ENCODE results near the gene ABHD2. TPM values are rescaled to one million over a fixed set of nuclear protein-coding genes. Genes with fewer than 3 reads are reported as not detected.

Gene ABHD2
- polyA plus RNA-seq, 4 donors = 6.7 to 33.6 (median 18.8) TPM

GRCh38 chr15:89194608-89195007 lies 106.4 kb downstream of the ABHD2 start:
- FAIRE-seq = no peak
- Histone ChIP-seq H3K4me1 (ENCODE audit: control insufficient read depth in 3 of 3, insufficient read depth in 2 of 3, low read depth in 1 of 3, low read length in 2 of 3) (no peaks in the 10 kb centered on the region), H3K36me3 (ENCODE audit: control insufficient read depth in 3 of 3, insufficient read depth in 2 of 3, low read depth in 1 of 3, low read length in 3 of 3) (peaks cover 22 to 55% (median 37%) of the 10 kb centered on the region in 3 donors), H3K27ac (ENCODE audit: low read depth in 1 of 3, low read length in 2 of 3) (no peak overlapping the region), H3K9me3 (ENCODE audit: control insufficient read depth in 2 of 2, insufficient read depth in 1 of 2, low read depth in 1 of 2, low read length in 1 of 2) (no peaks in the 10 kb centered on the region), H3K27me3 (ENCODE audit: control insufficient read depth in 3 of 3, insufficient read depth in 3 of 3, low read length in 3 of 3) (no peaks in the 10 kb centered on the region), H3K4me3 (ENCODE audit: low read depth in 1 of 3, low read length in 3 of 3) (no peak overlapping the region)
- 93 to 97% (median 94%) methylated on average over 4 of the region's 4 CpGs for WGBS, 3 donors
- DNase-seq = no peak

- peaks cover 22 to 53% (median 33%) of the 10 kb centered on the region in 3 donors for H3K36me3 ChIP-seq (ENCODE audit: control insufficient read depth in 3 of 3, insufficient read depth in 2 of 3, low read depth in 1 of 3, low read length in 3 of 3)
- 84 to 95% (median 84%) methylated on average over 8 of the region's 8 CpGs for WGBS, 3 donors
- no peak overlapping the region for H3K27ac ChIP-seq (ENCODE audit: low read depth in 1 of 3, low read length in 2 of 3)
- H3K27me3 ChIP-seq (ENCODE audit: control insufficient read depth in 3 of 3, insufficient read depth in 3 of 3, low read length in 3 of 3) = no peaks in the 10 kb centered on the region
- no peaks in the 10 kb centered on the region for H3K4me1 ChIP-seq (ENCODE audit: control insufficient read depth in 3 of 3, insufficient read depth in 2 of 3, low read depth in 1 of 3, low read length in 2 of 3)
- no peak for FAIRE-seq
- H3K9me3 ChIP-seq (ENCODE audit: control insufficient read depth in 2 of 2, insufficient read depth in 1 of 2, low read depth in 1 of 2, low read length in 1 of 2) = no peaks in the 10 kb centered on the region
- H3K4me3 ChIP-seq (ENCODE audit: low read depth in 1 of 3, low read length in 3 of 3) = no peak overlapping the region
- no peak for DNase-seq
Observed at GRCh38 chr15:89195836-89196235, 107.6 kb downstream of the ABHD2 start.

GRCh38 chr15:89196241-89196640 lies 108.0 kb downstream of the ABHD2 start:
- no peak for FAIRE-seq
- no peak for DNase-seq
- Histone ChIP-seq H3K27ac (ENCODE audit: low read depth in 1 of 3, low read length in 2 of 3) (no peak overlapping the region), H3K36me3 (ENCODE audit: control insufficient read depth in 3 of 3, insufficient read depth in 2 of 3, low read depth in 1 of 3, low read length in 3 of 3) (peaks cover 22 to 52% (median 29%) of the 10 kb centered on the region in 3 donors), H3K4me3 (ENCODE audit: low read depth in 1 of 3, low read length in 3 of 3) (no peak overlapping the region), H3K27me3 (ENCODE audit: control insufficient read depth in 3 of 3, insufficient read depth in 3 of 3, low read length in 3 of 3) (no peaks in the 10 kb centered on the region), H3K4me1 (ENCODE audit: control insufficient read depth in 3 of 3, insufficient read depth in 2 of 3, low read depth in 1 of 3, low read length in 2 of 3) (no peaks in the 10 kb centered on the region), H3K9me3 (ENCODE audit: control insufficient read depth in 2 of 2, insufficient read depth in 1 of 2, low read depth in 1 of 2, low read length in 1 of 2) (no peaks in the 10 kb centered on the region)
- WGBS, 3 donors = 78 to 86% (median 81%) methylated on average over 6 of the region's 6 CpGs

GRCh38 chr15:89196994-89197393 lies 108.7 kb downstream of the ABHD2 start:
- Histone ChIP-seq H3K4me3 (ENCODE audit: low read depth in 1 of 3, low read length in 3 of 3) (no peak overlapping the region), H3K27ac (ENCODE audit: low read depth in 1 of 3, low read length in 2 of 3) (no peak overlapping the region), H3K4me1 (ENCODE audit: control insufficient read depth in 3 of 3, insufficient read depth in 2 of 3, low read depth in 1 of 3, low read length in 2 of 3) (no peaks in the 10 kb centered on the region), H3K9me3 (ENCODE audit: control insufficient read depth in 2 of 2, insufficient read depth in 1 of 2, low read depth in 1 of 2, low read length in 1 of 2) (no peaks in the 10 kb centered on the region), H3K36me3 (ENCODE audit: control insufficient read depth in 3 of 3, insufficient read depth in 2 of 3, low read depth in 1 of 3, low read length in 3 of 3) (peaks cover 20 to 52% (median 29%) of the 10 kb centered on the region in 3 donors), H3K27me3 (ENCODE audit: control insufficient read depth in 3 of 3, insufficient read depth in 3 of 3, low read length in 3 of 3) (no peaks in the 10 kb centered on the region)
- WGBS, 3 donors = 22 to 43% (median 29%) methylated on average over 7 of the region's 7 CpGs
- FAIRE-seq = no peak
- DNase-seq = peak in 1 of 2 donors; percentile 32

GRCh38 chr15:89197503-89197971 lies 109.3 kb downstream of the ABHD2 start:
- peaks cover 17 to 49% (median 29%) of the 10 kb centered on the region in 3 donors for H3K36me3 ChIP-seq (ENCODE audit: control insufficient read depth in 3 of 3, insufficient read depth in 2 of 3, low read depth in 1 of 3, low read length in 3 of 3)
- no peaks in the 10 kb centered on the region for H3K4me1 ChIP-seq (ENCODE audit: control insufficient read depth in 3 of 3, insufficient read depth in 2 of 3, low read depth in 1 of 3, low read length in 2 of 3)
- FAIRE-seq = no peak
- H3K27ac ChIP-seq (ENCODE audit: low read depth in 1 of 3, low read length in 2 of 3) = no peak overlapping the region
- no peak overlapping the region for H3K4me3 ChIP-seq (ENCODE audit: low read depth in 1 of 3, low read length in 3 of 3)
- DNase-seq = peak; percentile 18 to 34
- no peaks in the 10 kb centered on the region for H3K9me3 ChIP-seq (ENCODE audit: control insufficient read depth in 2 of 2, insufficient read depth in 1 of 2, low read depth in 1 of 2, low read length in 1 of 2)
- H3K27me3 ChIP-seq (ENCODE audit: control insufficient read depth in 3 of 3, insufficient read depth in 3 of 3, low read length in 3 of 3) = no peaks in the 10 kb centered on the region
- 20 to 49% (median 42%) methylated on average over 4 of the region's 4 CpGs for WGBS, 3 donors

- Histone ChIP-seq H3K27ac (ENCODE audit: low read depth in 1 of 3, low read length in 2 of 3) (no peak overlapping the region), H3K4me1 (ENCODE audit: control insufficient read depth in 3 of 3, insufficient read depth in 2 of 3, low read depth in 1 of 3, low read length in 2 of 3) (no peaks in the 10 kb centered on the region), H3K27me3 (ENCODE audit: control insufficient read depth in 3 of 3, insufficient read depth in 3 of 3, low read length in 3 of 3) (no peaks in the 10 kb centered on the region), H3K36me3 (ENCODE audit: control insufficient read depth in 3 of 3, insufficient read depth in 2 of 3, low read depth in 1 of 3, low read length in 3 of 3) (peaks cover 11 to 46% (median 26%) of the 10 kb centered on the region in 3 donors), H3K9me3 (ENCODE audit: control insufficient read depth in 2 of 2, insufficient read depth in 1 of 2, low read depth in 1 of 2, low read length in 1 of 2) (no peaks in the 10 kb centered on the region), H3K4me3 (ENCODE audit: low read depth in 1 of 3, low read length in 3 of 3) (no peak overlapping the region)
- 71 to 92% (median 87%) methylated on average over 2 of the region's 2 CpGs for whole genome bisulfite sequencing, 3 donors
- DNase-seq (no peak), FAIRE-seq (no peak)
Observed at GRCh38 chr15:89198196-89198595, 109.9 kb downstream of the ABHD2 start.

GRCh38 chr15:89198934-89199333 lies 110.7 kb downstream of the ABHD2 start:
- WGBS, 3 donors = 89 to 97% (median 90%) methylated on average over 3 of the region's 3 CpGs
- DNase-seq (no peak), FAIRE-seq (no peak)
- Histone ChIP-seq H3K4me1 (ENCODE audit: control insufficient read depth in 3 of 3, insufficient read depth in 2 of 3, low read depth in 1 of 3, low read length in 2 of 3) (no peaks in the 10 kb centered on the region), H3K4me3 (ENCODE audit: low read depth in 1 of 3, low read length in 3 of 3) (no peak overlapping the region), H3K27ac (ENCODE audit: low read depth in 1 of 3, low read length in 2 of 3) (peak overlapping the region in 1 of 3 donors; percentile 21), H3K27me3 (ENCODE audit: control insufficient read depth in 3 of 3, insufficient read depth in 3 of 3, low read length in 3 of 3) (no peaks in the 10 kb centered on the region), H3K9me3 (ENCODE audit: control insufficient read depth in 2 of 2, insufficient read depth in 1 of 2, low read depth in 1 of 2, low read length in 1 of 2) (no peaks in the 10 kb centered on the region), H3K36me3 (ENCODE audit: control insufficient read depth in 3 of 3, insufficient read depth in 2 of 3, low read depth in 1 of 3, low read length in 3 of 3) (peaks cover 8 to 38% (median 22%) of the 10 kb centered on the region in 3 donors)

- H3K36me3 ChIP-seq (ENCODE audit: control insufficient read depth in 3 of 3, insufficient read depth in 2 of 3, low read depth in 1 of 3, low read length in 3 of 3) = peaks cover 6 to 30% (median 18%) of the 10 kb centered on the region in 3 donors
- no peak overlapping the region for H3K27ac ChIP-seq (ENCODE audit: low read depth in 1 of 3, low read length in 2 of 3)
- no peaks in the 10 kb centered on the region for H3K27me3 ChIP-seq (ENCODE audit: control insufficient read depth in 3 of 3, insufficient read depth in 3 of 3, low read length in 3 of 3)
- no peaks in the 10 kb centered on the region for H3K4me1 ChIP-seq (ENCODE audit: control insufficient read depth in 3 of 3, insufficient read depth in 2 of 3, low read depth in 1 of 3, low read length in 2 of 3)
- DNase-seq (no peak), FAIRE-seq (no peak)
- no peak overlapping the region for H3K4me3 ChIP-seq (ENCODE audit: low read depth in 1 of 3, low read length in 3 of 3)
- 72 to 95% (median 88%) methylated on average over 6 of the region's 6 CpGs for WGBS, 3 donors
- H3K9me3 ChIP-seq (ENCODE audit: control insufficient read depth in 2 of 2, insufficient read depth in 1 of 2, low read depth in 1 of 2, low read length in 1 of 2) = no peaks in the 10 kb centered on the region
Observed at GRCh38 chr15:89199746-89200145, 111.5 kb downstream of the ABHD2 start.

GRCh38 chr15:89200182-89200581 lies 111.9 kb downstream of the ABHD2 start:
- no peaks in the 10 kb centered on the region for H3K27me3 ChIP-seq (ENCODE audit: control insufficient read depth in 3 of 3, insufficient read depth in 3 of 3, low read length in 3 of 3)

More at GRCh38 chr15:89200182-89200581, 111.9 kb downstream of the ABHD2 start:
- H3K36me3 ChIP-seq (ENCODE audit: control insufficient read depth in 3 of 3, insufficient read depth in 2 of 3, low read depth in 1 of 3, low read length in 3 of 3) = peaks cover 4 to 26% (median 13%) of the 10 kb centered on the region in 3 donors
- no peaks in the 10 kb centered on the region for H3K4me1 ChIP-seq (ENCODE audit: control insufficient read depth in 3 of 3, insufficient read depth in 2 of 3, low read depth in 1 of 3, low read length in 2 of 3)
- no peaks in the 10 kb centered on the region for H3K9me3 ChIP-seq (ENCODE audit: control insufficient read depth in 2 of 2, insufficient read depth in 1 of 2, low read depth in 1 of 2, low read length in 1 of 2)
- FAIRE-seq (no peak), DNase-seq (no peak)
- H3K4me3 ChIP-seq (ENCODE audit: low read depth in 1 of 3, low read length in 3 of 3) = no peak overlapping the region
- H3K27ac ChIP-seq (ENCODE audit: low read depth in 1 of 3, low read length in 2 of 3) = no peak overlapping the region
- WGBS, 3 donors = 93 to 98% (median 96%) methylated on average over 12 of the region's 12 CpGs

Data from small intestine (tissue), 7 donors.